Sciatic nerve (tissue), 2 donors: ENCODE measurements around the gene HOXC4. TPM values are rescaled to one million over a fixed set of nuclear protein-coding genes. Genes with fewer than 3 reads are reported as not detected.
"Not testable (repeated sequence)": the region's sequence is repeated elsewhere in the genome, so short reads cannot be mapped to it uniquely, and the experiment has no call there.

Experiments used
- ATAC-seq: fragments of 200-7000 bp; cut with Tn5 transposase; one replicate; pipeline ENCODE4 v1.9.1; 2020; ENCODE audit warnings: mild to moderate bottlenecking, moderate library complexity
- DNase-seq: peaks from one replicate; pipeline ENCODE4 v3.0.0-alpha.2; 2020; ENCODE audit warnings: low spot score
- intact Hi-C: fragments of 100-400 bp; cut with DNase I; formaldehyde crosslinking; loops from one replicate; pipeline ENCODE4 v1.14.2; 2022
- total RNA-seq: library from RNA; stranded (reverse); fragmentation: NEBNext Ultra II Directional; extraction: Animal tissue kit (Norgen Biotek cat#: 25700); gene quantifications from one replicate; pipeline ENCODE4 v1.2.1, GENCODE V29; 2021
- donor health status: DM: no; HTN: no; CAD: no.
- donor health status: DM: no; HTN: no; CAD: no.

Gene HOXC4
- total RNA-seq, 1 donor from 2014 or later: 23.6 TPM

DNA sequence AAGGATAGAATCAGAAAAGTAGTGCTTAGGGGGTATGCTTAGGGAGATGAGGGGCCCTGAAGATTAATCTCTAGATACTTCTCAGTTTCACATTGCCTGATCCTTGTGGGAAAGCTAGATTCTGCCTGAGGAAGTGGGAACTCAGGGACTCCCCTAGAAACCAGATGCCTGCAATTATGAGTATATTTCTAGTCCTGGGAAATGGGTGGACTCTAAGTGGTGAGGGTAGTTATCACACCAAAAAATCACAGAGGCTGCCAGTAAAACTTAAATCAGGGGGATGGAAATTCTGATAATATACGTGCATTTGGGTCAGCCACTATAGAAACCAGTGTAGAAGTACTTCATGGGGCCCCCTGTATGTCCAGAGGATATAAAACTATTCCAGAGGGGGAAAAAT is 18.3 kb downstream of the HOXC4 start:
- no peak for DNase-seq
- ATAC-seq: no peak
- intact Hi-C loops: no loop called here

DNA sequence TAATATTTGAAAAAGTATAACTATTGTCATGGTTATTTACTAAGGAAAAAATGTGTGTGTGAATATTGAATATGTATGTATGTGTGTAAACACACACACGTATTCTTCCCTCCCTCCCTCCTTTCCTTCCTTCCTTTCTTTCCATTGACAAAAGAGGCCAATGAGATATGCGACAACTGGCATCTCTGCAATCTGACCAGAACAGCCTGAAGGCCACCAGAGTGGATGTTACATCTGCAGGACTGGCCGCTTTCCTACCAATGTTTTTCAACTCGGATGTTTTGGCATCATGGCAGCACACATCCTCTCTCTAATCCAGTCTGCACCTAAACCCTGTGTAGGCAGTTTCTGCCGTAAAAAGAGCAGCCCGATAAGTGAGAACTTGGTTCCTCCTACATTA is 20.7 kb downstream of the HOXC4 start:
- intact Hi-C loops: no loop called here
- DNase-seq (no peak), ATAC-seq (no peak)

DNA sequence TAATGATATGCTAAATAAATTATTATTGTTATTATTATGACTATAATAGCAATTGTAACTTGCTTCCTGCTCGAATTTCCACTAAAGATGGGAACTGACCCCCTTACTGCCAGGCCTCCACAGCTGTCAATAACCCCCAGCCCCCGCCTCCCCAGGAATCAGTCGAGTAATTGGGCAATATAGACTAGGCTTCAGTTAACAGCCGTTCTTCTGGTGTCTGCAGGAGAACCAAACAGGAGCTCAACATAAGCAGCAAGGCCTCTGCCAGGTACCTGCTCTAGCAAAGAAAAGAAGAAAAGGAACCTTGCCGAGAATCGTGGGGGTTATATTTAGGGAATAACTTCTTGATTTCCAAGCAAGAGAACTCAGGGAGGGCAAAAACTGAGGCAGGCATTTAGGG is 21.8 kb downstream of the HOXC4 start:
- intact Hi-C loops: no loop called here
- DNase-seq (no peak), ATAC-seq (no peak)

DNA sequence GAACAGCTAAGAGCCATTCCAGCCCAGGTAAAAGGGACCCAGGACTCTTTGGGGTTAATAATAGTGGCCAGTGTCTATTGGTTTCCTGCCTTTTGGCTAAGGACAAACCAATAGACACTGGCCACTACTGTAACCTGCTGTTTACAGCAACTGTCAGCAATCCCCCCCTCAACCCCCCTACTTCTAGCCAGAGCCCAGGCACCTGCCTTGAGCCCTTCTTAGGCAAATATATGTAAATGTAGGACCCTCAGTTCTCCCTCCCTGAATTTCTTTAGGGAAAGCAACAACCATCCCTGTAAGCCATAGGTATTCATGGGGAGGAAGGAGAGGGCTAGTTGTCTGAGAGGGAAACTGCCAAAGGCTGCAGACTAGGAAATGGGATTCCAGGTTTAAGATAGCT is 22.3 kb downstream of the HOXC4 start:
- ATAC-seq (no peak), DNase-seq (no peak)
- intact Hi-C loops: no loop called here

DNA sequence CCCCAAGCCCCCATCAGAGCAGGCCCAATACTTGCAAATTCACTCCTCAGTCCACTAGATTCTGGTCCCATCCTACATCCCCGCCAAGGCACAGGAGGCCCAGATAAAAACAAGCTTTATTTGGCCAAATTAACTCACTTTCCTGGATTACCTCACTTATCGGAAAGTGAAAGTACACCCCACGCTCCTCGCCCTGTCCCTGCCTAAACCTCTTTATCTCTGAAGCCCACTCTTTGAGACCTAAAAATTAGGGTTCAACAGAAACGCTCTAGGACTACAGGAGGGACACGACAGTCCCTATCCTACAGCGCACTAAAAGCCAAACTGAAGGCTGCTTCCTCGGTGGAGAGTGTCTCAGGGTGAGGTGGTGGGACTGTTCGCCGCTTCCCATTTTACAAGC is 24.2 kb downstream of the HOXC4 start:
- intact Hi-C loops, DNase-seq, ATAC-seq: not testable (repeated sequence)

DNA sequence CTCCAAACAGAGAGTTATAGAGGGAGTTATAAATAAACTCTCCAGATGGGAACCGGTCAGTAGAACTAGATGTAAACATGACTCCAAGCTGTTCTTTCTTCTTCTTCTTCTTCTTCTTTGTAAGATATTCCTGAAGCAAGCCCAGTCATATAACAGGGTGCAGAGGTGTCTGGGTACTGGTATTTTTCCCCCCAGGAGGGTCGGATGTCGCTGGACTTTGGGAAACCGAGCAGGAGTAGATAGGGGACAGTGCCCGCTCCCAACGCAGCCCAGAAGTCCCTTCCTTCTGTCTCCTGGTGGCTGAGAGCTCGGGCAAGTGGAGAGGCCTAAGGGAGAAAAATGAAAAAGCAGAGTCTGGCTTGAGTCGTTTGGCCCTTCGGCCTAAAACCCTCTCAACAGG is 25.5 kb downstream of the HOXC4 start:
- ATAC-seq, DNase-seq, intact Hi-C loops: not testable (repeated sequence)

DNA sequence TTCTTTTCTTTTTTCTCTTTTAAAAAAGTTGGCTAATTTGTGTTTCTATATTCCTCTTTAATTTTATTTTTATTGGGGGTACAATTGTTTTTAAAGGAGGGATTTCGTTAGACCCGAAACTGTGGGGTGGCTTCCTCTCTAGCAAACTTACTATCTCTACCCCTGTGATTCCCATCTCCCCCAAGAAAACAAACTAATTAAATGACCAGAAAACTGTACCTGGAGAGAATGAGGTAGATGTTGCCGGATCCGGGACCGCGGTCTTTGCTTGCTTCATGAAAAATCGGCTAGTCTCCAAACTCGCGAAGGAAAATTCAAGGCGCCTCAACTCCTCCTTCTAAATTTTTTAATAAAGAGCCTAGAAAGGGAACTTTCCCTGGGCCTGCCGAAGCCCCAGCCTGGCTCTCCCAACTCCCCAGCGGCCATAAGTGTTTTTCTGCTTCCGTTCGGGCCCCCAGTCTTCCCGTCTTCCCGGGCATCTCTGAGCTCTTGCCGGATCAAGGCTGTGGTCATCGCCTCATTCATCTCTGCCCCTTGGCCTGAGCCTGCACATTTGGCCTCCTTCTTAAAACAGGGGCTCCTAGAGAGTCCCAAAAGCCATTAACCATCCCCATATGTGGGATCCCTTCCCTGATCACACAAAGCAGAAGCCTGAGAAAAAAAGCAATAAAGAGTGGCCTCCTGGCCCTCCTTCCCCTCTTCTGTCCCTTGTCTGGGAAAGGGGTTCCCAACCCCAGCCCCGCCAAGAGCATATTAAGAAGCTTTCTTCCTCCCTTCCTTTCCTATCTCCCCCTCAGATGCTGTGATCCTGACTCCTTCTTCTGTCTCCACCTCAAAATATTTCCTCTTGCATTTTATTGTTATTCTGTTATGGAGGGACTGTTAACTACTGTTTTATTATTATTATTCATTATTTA is 26.6 kb downstream of the HOXC4 start:
- intact Hi-C loops, ATAC-seq, DNase-seq: not testable (repeated sequence)

DNA sequence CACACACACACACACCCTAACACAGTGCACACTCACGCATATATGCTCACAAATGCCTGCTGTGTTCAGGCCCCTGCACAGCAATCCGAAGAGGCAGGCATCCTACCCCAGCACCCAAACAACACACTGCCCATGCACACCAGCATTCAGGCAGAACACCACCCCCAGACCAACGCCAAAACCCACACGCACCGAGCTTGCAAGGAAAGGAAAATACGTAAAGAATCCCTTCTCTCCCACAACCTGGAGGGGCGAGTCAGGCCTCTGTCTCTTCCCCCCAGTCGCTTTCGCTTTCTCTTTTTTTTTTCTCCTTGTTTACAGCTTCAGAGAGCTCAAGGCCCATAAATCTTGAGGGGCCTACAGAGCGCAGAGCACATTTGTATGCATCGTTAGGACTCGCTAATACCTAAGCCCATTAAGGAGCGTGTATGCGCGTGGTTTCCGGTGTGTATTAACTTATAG is 27.4 kb downstream of the HOXC4 start:
- DNase-seq, intact Hi-C loops, ATAC-seq: not testable (repeated sequence)

DNA sequence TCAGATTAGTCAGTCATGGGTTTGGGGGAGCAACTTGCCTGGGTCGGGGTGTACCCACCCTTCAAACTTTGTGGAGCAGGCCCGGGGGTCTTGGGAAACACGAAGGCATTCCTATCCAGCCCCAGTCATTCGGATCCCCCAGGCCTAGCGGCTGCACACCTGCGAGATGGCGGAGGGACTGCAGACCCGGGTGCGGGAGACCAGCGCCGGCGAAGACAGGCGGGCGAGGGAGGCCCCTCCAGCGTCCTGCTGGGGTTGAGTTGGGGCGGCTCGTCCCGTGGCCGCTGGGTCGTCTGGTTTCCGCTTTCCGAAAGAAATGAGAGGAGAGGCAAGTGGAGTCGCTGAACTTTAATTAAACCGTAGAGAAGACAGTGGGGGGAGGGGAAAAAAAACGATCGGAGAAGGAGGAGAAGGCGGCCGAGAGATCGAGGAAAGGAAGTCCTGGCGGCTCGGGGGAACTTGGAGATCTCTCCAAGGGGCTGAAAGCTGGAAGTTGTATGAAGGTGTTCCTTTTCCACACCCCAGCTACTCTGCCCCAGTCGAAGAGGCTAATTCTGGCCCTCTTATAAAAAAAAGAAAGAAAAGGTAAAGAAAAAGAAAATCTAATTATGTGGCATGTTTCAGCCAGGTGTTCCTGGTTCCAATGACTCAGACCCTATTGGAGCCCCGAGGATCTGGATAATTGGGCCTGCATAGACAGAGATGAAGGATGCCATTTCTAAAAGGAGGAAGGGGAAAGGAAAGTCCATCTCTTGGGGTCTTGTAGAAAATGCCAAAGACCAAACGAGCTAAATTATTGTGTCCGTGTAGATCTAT is 28.2 kb downstream of the HOXC4 start:
- intact Hi-C loops, ATAC-seq, DNase-seq: not testable (repeated sequence)

DNA sequence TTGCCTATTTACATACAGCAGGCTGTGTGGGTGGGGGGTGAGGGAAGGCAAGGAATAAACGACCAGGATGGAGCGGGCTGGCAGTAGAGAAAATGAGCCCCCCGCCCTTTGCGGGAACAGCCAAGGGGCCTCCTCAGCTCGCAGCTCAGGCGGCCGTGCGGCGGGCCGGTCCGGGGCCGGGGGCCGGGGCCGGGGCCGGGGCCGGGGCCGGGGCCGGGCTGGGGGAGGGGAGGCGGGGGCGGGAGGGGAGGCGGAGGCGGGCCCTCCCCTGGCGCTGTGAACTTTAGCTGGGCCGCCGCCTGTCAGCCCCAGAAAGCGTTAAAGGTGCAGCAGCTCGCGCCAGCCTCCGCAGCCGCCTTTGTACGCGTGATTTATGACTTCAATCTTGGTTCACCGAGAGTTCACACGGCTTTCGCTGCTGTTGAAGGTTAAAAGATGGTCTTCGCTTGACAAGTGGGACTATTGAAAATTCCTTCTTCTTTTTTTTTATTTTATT is 28.8 kb downstream of the HOXC4 start:
- intact Hi-C loops: no loop called here
- DNase-seq (no peak), ATAC-seq (no peak)

DNA sequence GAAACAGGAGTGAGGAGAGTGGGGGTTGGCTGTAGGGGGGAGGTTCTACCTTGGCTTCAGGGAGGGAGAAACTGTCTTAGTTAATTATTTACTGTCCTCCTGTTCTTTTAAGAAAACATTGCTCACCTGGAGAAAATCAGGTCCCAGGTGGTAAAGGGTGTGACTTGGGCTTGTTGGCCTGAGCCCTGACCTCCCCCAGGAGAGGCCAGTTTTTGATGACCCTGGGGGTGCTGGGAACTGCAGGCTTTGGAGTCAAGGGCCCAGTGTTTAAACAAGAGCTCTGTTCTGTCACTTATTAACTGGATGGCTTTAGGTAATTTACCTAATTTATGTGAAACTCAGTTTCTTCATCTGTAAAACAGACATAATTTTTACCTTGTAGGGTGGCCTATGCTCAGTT is 34.4 kb downstream of the HOXC4 start:
- intact Hi-C loops, ATAC-seq, DNase-seq: not testable (repeated sequence)

DNA sequence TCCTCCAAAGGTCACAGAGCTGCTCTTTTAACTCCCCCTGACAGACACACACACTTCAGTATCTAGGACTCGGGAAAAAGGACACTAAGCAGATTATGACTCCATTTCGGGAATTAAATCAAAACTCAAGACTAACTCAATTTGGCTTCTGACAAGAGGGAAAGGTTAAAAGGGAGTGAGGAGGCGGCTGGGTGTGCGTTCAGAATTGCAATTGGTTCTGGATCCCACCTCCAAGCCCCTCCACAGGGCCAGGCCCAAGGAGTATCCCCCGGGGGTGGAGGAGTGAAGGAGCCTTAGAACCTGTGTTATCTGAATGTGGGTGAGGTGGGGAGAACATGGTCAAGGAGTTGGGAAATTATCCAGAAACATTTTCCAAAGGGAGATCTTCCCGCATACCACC is 35.8 kb downstream of the HOXC4 start:
- ATAC-seq, DNase-seq, intact Hi-C loops: not testable (repeated sequence)

DNA sequence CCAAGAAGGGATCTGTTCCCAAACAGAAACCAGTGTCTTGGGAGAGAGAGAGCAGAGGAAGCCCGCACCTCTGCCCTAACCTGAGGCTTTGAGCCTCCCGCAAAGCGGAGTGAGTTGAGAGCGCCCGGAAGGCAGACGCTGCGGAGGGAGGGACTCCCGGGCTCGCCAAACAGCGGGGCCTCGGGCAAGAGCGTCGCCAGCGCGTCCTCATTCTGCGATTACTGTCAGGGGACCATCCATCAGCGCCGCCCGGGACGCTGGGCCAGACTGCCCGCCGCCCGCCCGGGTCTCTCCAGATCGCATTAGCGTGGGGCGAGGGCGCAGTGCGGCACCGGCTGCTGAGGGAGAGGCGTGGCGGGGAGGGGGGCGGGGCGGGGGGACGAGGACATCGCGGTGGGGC is 36.7 kb downstream of the HOXC4 start:
- ATAC-seq, intact Hi-C loops, DNase-seq: not testable (repeated sequence)

DNA sequence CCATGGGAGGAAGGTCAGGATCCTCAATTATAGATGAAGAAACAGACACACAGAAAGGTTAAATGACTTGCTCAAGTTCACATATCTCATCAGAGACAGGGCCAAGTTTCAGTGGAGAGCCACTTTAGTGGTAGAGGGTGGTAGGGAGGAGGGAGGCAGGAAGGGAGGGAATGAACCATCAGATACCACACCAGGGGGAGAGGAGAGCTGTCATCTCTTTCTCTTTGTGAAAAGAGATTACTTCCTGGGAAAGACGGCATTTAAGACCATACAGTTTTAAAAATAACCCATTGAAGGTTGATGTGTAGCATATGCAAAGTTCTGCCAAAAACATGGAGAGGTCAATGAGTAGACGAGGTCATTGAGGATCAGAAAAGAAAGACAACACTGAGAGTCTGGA is 39.3 kb downstream of the HOXC4 start:
- ATAC-seq, intact Hi-C loops, DNase-seq: not testable (repeated sequence)

DNA sequence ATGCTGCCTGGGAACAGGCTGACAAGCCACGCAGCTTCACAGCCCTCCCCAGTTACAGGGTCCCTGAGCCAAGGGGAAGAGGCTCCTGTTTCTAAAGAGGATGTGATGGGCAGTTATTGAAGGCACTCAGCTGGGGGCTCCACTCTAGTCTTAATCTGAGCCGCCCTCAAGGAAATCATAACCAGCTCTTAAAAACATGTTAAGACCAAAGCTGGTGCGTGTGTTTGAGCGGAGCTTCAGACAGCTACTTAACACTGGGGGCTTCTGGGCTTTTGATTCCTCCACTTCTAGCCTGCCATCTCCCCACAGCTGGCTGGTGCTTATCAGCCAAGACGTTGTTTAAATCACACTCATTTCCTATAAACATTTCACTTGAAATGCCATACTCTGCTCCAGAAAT is 42.3 kb downstream of the HOXC4 start:
- DNase-seq, ATAC-seq, intact Hi-C loops: not testable (repeated sequence)

DNA sequence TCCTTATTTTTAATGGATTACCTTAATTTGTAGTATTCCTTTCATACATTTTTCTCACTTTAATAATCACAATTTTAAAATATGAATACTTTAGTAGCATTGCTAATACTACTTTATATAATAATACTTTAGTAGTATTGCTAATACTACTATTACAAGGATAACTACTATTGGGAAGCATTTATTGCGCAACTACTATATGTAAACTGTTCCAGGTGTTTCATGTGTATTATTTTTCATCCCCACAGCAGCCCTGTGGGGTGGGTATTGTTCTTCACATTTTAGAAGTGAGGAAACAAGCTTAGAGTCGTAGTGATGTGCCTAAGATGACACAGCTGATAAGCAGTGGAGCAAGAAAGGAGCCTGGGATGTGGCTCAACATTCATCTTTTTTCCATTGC is 45.0 kb downstream of the HOXC4 start:
- intact Hi-C loops, ATAC-seq, DNase-seq: not testable (repeated sequence)

DNA sequence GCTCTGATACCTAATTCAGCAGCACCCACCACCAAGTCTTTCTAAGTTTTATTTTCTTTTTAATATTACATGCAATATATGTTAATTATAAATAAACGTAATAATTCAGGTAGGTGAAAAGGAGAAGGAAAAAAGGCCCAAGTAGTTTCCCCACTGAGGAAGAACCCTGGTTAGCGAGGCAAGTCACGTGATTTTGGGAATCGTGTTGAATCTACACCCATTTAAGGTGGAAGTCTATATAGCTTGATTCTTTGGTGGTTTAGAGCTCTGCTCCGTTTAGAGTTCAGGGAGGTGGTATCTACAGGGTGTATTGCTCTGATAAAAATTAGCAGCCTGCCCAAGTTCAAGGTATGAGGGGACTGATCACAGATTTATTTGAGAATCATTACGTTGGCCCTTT is 47.0 kb downstream of the HOXC4 start:
- ATAC-seq, DNase-seq, intact Hi-C loops: not testable (repeated sequence)

DNA sequence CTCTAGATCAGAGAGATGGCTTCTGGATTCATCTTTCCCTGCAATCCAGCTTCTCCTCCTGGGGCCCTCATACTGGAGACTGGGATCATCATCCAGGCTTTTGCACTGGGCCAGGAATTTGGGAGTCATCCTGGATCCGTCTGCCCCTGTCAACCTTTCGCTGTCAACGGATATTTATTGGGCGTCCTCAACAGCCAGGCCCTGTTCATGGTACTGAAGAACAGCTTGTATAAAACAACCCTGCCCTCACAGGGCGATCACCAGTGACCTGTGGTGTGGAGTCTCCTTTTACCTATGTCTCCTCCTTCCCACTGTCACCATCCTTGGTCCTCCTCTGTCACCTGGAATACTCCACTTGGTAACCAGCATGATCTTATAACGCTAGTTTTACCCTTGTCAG is 48.6 kb downstream of the HOXC4 start:
- ATAC-seq, DNase-seq, intact Hi-C loops: not testable (repeated sequence)

DNA sequence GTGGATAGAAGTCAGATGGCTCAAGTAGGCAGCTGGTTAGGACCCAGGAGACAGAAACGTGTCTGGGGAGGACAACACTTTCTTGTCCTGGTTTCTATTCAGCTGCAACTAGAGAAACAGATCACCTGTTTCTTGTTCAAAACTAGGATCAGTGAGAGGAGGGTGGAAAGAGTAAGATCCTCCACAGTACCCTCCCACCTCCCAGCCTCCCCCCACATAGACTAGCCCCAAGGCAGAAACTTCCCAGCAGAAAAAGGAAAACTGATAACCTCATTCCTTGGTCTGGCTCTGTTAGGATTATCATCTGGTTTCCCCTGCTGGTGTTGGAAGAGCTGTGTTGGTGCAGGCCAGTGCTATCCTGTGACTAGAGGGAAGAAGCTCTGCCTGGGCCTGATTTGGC is 50.2 kb downstream of the HOXC4 start:
- ATAC-seq, DNase-seq, intact Hi-C loops: not testable (repeated sequence)
